H1 (cell line): ENCODE data around the gene MLC1.

Source experiments
- CTCF ChIP-seq, 3 experiments: IDR thresholded peaks; 1 replicate in 2 of 3; 2 replicates in 1 of 3; pipeline versions ENCODE4 v1.5.1 to v1.6.1; 2011; ENCODE audit warnings: low read length in 3 of 3, mild to moderate bottlenecking in 3 of 3, inconsistent platforms in 2 of 3, low read depth in 1 of 3, moderate library complexity in 1 of 3; ENCODE audit not compliant: insufficient read depth in 1 of 3; ENCODE audit errors: control extremely low read depth in 1 of 3
- POLR2A ChIP-seq, 2 experiments: IDR thresholded peaks; 1 replicate in 1 of 2; 2 replicates in 1 of 2; pipeline ENCODE4 v1.6.1; 2011; ENCODE audit warnings: low read depth in 2 of 2, low read length in 2 of 2, mild to moderate bottlenecking in 2 of 2; ENCODE audit errors: control extremely low read depth in 1 of 2
- TBP ChIP-seq: IDR thresholded peaks from 2 replicates; pipeline ENCODE4 v1.6.1; 2011; ENCODE audit warnings: low read depth, low read length, improper control_type of control experiment
- TCF12 ChIP-seq: IDR thresholded peaks from 2 replicates; pipeline ENCODE4 v1.6.1; 2011; ENCODE audit warnings: low read depth, mild to moderate bottlenecking, low read length
- ZNF274 ChIP-seq: IDR thresholded peaks from 2 replicates; pipeline ENCODE4 v1.7.0; 2012; ENCODE audit warnings: low read length, borderline replicate concordance; ENCODE audit errors: extremely low read depth

GRCh38 chr22:50051930-50052329, 33.3 kb downstream of the MLC1 start:
- TF ChIP-seq CTCF (IDR thresholded peaks at IDR 0.05; ENCODE audit: control extremely low read depth in 1 of 3, insufficient read depth in 1 of 3, low read depth in 1 of 3, low read length in 3 of 3), result no peak
- no peak for TF ChIP-seq ZNF274
- TF ChIP-seq TBP, result no peak
- TF ChIP-seq POLR2A (IDR thresholded peaks at IDR 0.05; ENCODE audit: control extremely low read depth in 1 of 2, low read depth in 2 of 2, low read length in 2 of 2), result no peak
- TF ChIP-seq TCF12, result no peak
